Measurements from ENCODE around the gene CNKSR2.

- TF ChIP-seq MAX (IDR thresholded peaks at IDR 0.05), result no peak
- TF ChIP-seq CTCF (IDR thresholded peaks at IDR 0.05; ENCODE audit: low read depth, low read length, missing input control), result no peak
- TF ChIP-seq YY1 (IDR thresholded peaks at IDR 0.05), result no peak
- TF ChIP-seq, protein P1, sequence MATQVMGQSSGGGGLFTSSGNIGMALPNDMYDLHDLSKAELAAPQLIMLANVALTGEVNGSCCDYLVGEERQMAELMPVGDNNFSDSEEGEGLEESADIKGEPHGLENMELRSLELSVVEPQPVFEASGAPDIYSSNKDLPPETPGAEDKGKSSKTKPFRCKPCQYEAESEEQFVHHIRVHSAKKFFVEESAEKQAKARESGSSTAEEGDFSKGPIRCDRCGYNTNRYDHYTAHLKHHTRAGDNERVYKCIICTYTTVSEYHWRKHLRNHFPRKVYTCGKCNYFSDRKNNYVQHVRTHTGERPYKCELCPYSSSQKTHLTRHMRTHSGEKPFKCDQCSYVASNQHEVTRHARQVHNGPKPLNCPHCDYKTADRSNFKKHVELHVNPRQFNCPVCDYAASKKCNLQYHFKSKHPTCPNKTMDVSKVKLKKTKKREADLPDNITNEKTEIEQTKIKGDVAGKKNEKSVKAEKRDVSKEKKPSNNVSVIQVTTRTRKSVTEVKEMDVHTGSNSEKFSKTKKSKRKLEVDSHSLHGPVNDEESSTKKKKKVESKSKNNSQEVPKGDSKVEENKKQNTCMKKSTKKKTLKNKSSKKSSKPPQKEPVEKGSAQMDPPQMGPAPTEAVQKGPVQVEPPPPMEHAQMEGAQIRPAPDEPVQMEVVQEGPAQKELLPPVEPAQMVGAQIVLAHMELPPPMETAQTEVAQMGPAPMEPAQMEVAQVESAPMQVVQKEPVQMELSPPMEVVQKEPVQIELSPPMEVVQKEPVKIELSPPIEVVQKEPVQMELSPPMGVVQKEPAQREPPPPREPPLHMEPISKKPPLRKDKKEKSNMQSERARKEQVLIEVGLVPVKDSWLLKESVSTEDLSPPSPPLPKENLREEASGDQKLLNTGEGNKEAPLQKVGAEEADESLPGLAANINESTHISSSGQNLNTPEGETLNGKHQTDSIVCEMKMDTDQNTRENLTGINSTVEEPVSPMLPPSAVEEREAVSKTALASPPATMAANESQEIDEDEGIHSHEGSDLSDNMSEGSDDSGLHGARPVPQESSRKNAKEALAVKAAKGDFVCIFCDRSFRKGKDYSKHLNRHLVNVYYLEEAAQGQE (IDR thresholded peaks at IDR 0.05), result no peak
- no peak for TF ChIP-seq GABPA (IDR thresholded peaks at IDR 0.05 in 1 of 2, conservative IDR thresholded peaks at IDR 0.05 in 1 of 2)
- no peak for TF ChIP-seq ATF3 (IDR thresholded peaks at IDR 0.05)
- no peak for TF ChIP-seq JUND (IDR thresholded peaks at IDR 0.05)
- TF ChIP-seq, protein P2, sequence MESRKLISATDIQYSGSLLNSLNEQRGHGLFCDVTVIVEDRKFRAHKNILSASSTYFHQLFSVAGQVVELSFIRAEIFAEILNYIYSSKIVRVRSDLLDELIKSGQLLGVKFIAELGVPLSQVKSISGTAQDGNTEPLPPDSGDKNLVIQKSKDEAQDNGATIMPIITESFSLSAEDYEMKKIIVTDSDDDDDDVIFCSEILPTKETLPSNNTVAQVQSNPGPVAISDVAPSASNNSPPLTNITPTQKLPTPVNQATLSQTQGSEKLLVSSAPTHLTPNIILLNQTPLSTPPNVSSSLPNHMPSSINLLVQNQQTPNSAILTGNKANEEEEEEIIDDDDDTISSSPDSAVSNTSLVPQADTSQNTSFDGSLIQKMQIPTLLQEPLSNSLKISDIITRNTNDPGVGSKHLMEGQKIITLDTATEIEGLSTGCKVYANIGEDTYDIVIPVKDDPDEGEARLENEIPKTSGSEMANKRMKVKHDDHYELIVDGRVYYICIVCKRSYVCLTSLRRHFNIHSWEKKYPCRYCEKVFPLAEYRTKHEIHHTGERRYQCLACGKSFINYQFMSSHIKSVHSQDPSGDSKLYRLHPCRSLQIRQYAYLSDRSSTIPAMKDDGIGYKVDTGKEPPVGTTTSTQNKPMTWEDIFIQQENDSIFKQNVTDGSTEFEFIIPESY (IDR thresholded peaks at IDR 0.05), result no peak
- no peak for TF ChIP-seq TAF1 (conservative IDR thresholded peaks at IDR 0.05)
- no peak for TF ChIP-seq SP1 (IDR thresholded peaks at IDR 0.05)
- TF ChIP-seq RAD21 (IDR thresholded peaks at IDR 0.05), result no peak
- no peak for TF ChIP-seq NR2F2 (IDR thresholded peaks at IDR 0.05)
- TF ChIP-seq FOXA1 (IDR thresholded peaks at IDR 0.05), result no peak
- no peak for TF ChIP-seq EGR1 (IDR thresholded peaks at IDR 0.05; ENCODE audit: low read depth in 2 of 2)
These were observed 149.8 kb downstream of the CNKSR2 start for GRCh38 chrX:21524008-21524407.
